ENCODE results near the gene ENOPH1.
"Not testable (repeated sequence)": the region's sequence is repeated elsewhere in the genome, so short reads cannot be mapped to it uniquely, and the experiment has no call there.

Gene ENOPH1

DNA sequence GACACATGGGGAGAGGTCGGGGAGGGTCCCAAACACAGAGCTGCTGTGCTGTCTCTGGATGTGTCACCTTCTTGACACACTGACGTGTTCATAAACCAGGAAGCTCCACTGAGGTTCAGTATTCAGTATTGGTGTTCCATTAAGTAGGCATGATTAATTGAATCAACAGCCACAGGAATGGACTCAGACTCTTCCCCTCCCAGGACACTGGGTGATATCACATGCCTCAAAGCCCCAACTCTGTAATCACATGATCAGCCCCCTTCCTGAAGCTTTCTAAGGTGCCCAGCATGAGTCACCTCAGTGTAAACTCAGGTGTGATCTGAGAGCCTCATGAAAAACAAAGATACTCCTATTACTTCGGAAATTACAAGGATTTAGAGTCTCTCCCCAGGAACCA, 35.5 kb upstream of the ENOPH1 start:
- no peak for DNase-seq (ENCODE audit: extremely low read depth, low read depth)

DNA sequence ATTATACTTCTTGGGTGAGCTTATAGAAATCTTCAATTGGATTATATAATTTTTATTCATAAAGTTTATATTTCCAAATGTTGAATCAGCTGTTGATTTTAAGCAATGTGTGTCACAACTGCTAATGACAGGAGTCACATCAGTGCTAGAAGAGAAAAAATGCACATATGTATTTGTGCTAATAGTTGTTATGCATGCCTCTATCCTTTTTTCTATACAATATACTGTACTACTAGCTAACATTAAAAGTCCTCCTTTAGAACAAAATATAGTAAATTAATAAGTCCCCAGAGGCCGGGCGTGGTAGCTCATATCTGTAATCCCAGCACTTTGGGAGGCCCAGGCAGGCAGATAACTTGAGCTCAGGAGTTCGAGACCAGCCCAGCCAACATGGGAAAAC, 32.9 kb upstream of the ENOPH1 start:
- no peak for DNase-seq (ENCODE audit: extremely low read depth, low read depth)
- H3K4me3 ChIP-seq (replicated peaks; ENCODE audit: low read depth, low read length): no peak overlapping the region
- TF ChIP-seq CTCF (IDR thresholded peaks at IDR 0.05; ENCODE audit: low read depth, low read length, missing control alignments): no peak

More for the DNA sequence above, 35.5 kb upstream of the ENOPH1 start:
- no peak overlapping the region for H3K4me3 ChIP-seq (replicated peaks; ENCODE audit: low read depth, low read length)
- TF ChIP-seq CTCF (IDR thresholded peaks at IDR 0.05; ENCODE audit: low read depth, low read length, missing control alignments): no peak

- no peak overlapping the region for H3K4me3 ChIP-seq (replicated peaks; ENCODE audit: low read depth, low read length)
- TF ChIP-seq CTCF (IDR thresholded peaks at IDR 0.05; ENCODE audit: low read depth, low read length, missing control alignments): no peak
- DNase-seq (ENCODE audit: extremely low read depth, low read depth): no peak
Measured at GRCh38 chr4:82398263-82398662, 32.1 kb upstream of the ENOPH1 start.

DNA sequence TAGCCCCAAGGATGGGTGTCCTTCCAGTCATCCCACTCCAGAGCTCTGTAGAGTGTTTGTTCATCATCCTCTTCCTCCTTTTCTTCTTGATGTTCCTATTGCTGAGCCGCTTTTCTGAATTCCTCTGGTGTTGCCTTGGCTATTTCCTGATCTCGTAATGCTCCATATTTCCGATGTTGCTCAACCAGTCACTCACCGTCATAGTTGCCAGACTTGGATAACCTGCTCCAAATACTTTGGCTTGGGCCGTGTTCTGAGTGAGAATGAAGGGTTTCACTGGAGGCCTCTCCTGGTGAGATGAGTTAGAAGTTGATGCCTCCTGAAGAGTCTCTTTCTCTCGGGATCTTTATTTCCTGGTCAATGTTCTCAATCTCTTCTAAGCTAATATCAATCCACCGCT, 28.8 kb upstream of the ENOPH1 start:
- no peak for DNase-seq (ENCODE audit: extremely low read depth, low read depth)
- no peak overlapping the region for H3K4me3 ChIP-seq (replicated peaks; ENCODE audit: low read depth, low read length)
- TF ChIP-seq CTCF (IDR thresholded peaks at IDR 0.05; ENCODE audit: low read depth, low read length, missing control alignments): no peak

GRCh38 chr4:82402196-82402775, 28.1 kb upstream of the ENOPH1 start:
- TF ChIP-seq CTCF (IDR thresholded peaks at IDR 0.05; ENCODE audit: low read depth, low read length, missing control alignments): no peak
- H3K4me3 ChIP-seq (replicated peaks; ENCODE audit: low read depth, low read length): no peak overlapping the region
- DNase-seq (ENCODE audit: extremely low read depth, low read depth): no peak

DNA sequence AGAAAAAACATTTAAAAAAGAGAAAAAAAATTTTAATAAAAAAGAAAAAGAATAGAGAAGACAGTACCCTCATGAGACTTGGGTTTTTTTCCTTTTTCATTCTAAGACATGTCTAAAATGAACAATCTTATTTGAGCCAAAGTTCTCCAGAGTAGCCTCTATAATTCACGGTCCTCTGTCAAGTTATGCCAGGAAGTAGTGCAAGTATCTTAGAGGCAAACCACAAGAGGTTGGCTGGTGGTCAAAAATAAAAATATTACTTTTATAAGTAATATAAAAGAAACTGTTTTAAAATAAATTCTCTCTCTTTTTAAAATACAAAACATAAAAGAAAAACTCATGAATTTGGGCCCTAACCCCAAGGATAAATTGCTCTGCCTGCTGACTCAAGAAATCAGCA, 26.7 kb upstream of the ENOPH1 start:
- TF ChIP-seq CTCF (IDR thresholded peaks at IDR 0.05; ENCODE audit: low read depth, low read length, missing control alignments): no peak
- H3K4me3 ChIP-seq (replicated peaks; ENCODE audit: low read depth, low read length): no peak overlapping the region
- DNase-seq (ENCODE audit: extremely low read depth, low read depth): no peak

DNA sequence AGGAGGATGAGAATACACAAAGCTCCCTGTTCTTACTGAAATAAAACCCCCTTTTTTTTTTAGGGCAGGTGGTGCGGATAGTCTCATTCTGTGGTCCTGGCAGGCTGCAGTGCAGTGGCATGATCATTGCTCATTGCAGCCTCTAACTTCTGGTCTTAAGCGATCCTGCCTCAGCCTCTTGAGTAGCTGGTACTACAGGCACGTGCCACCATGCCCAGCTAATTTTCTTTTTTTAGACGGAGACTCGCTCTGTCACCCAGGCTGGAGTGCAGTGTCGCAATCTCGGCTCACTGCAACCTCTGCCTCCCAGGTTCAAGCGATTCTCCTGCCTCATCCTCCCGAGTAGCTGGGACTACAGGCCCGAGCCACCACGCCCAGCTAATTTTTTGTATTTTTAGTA, 15.3 kb upstream of the ENOPH1 start:
- H3K4me3 ChIP-seq (replicated peaks; ENCODE audit: low read depth, low read length); DNase-seq (ENCODE audit: extremely low read depth, low read depth): not testable (repeated sequence)
